Stimulated activated naive CD8-positive, alpha-beta T cell treated with anti-CD3 and anti-CD28 coated beads, Interleukin-15, Interleukin-2, amounts not matched to agents 100 ng/mL and 50 ng/mL, for 24 hours (primary cell): Measurements from ENCODE around the gene ANKRD39.
"Not testable (repeated sequence)": the region's sequence is repeated elsewhere in the genome, so short reads cannot be mapped to it uniquely, and the experiment has no call there.

Experiments used
- H3K27ac Mint-ChIP-seq: one replicate; pipeline ENCODE4 v1.8.0; 2021; ENCODE audit warnings: mild to moderate bottlenecking, mixed read lengths
- H3K27me3 Mint-ChIP-seq: one replicate; pipeline ENCODE4 v1.8.0; 2021; ENCODE audit warnings: mixed read lengths
- H3K36me3 Mint-ChIP-seq: one replicate; pipeline ENCODE4 v1.8.0; 2021; ENCODE audit warnings: low read depth, mixed read lengths
- H3K4me1 Mint-ChIP-seq: one replicate; pipeline ENCODE4 v1.8.0; 2021; ENCODE audit warnings: low read depth, mixed read lengths
- H3K4me3 Mint-ChIP-seq: one replicate; pipeline ENCODE4 v1.8.0; 2021; ENCODE audit warnings: mild to moderate bottlenecking, mixed read lengths
- H3K9me3 Mint-ChIP-seq: one replicate; pipeline ENCODE4 v1.8.0; 2021; ENCODE audit warnings: mixed read lengths

ANKRD39 gene

DNA sequence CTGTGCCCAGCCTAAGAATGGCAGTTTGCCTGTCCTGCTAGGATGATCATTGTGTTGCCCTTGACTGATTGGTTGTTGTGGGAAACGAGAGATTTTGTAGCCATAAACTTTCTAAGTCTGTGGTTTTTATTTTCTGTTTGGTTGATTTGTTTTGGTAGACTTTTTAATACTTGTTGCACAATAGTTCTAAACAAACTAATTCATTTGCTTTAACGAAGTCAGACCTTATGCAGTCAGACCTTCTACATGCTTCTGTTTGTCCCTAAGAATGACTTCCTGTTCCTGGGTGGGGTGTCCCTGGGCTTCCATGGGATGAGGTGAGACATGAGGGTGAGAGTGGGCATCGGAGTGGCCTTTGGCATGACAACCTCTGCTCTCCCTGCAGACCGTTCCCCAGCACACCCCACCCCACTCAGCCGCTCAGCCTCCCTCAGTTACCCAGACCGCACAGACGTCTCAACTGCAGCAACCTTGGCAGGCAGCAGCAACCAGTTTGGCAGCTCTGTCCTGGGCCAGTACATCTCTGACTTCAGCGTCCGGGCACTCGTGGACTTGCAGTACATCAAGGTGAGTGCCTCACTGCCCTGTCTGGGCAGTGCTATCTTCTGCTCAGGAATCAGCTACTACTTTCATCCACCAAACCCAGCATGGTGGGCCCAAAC lies 49.5 kb downstream of the ANKRD39 start:
- no peak overlapping the region for H3K27ac Mint-ChIP-seq
- no peak overlapping the region for H3K4me3 Mint-ChIP-seq

DNA sequence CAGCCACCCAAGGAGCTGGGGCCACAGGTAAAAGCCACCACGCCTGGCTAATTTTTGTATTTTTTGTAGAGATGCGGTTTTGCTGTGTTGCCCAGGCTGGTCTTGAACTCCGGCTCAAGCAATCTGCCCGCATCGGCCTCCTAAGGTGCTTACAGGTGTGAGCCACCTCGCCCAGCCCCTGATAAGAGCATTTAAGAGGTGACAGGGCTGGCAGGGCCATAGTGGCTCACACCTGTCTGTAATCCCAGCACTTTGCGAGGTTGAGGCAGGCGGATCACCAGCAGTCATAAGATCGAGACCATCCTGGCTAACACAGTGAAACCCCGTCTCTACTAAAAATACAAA lies 50.7 kb downstream of the ANKRD39 start:
- Mint-ChIP-seq H3K27ac (no peak overlapping the region), H3K27me3 (no peaks in the 10 kb centered on the region), H3K9me3 (no peaks in the 10 kb centered on the region), H3K36me3 (peaks cover 4% of the 10 kb centered on the region), H3K4me1 (peaks cover 9% of the 10 kb centered on the region), H3K4me3 (no peak overlapping the region)

More for the DNA sequence above, 49.5 kb downstream of the ANKRD39 start:
- Mint-ChIP-seq H3K4me1 (peaks cover 9% of the 10 kb centered on the region), H3K27me3 (no peaks in the 10 kb centered on the region), H3K9me3 (no peaks in the 10 kb centered on the region), H3K36me3 (peaks cover 4% of the 10 kb centered on the region)

DNA sequence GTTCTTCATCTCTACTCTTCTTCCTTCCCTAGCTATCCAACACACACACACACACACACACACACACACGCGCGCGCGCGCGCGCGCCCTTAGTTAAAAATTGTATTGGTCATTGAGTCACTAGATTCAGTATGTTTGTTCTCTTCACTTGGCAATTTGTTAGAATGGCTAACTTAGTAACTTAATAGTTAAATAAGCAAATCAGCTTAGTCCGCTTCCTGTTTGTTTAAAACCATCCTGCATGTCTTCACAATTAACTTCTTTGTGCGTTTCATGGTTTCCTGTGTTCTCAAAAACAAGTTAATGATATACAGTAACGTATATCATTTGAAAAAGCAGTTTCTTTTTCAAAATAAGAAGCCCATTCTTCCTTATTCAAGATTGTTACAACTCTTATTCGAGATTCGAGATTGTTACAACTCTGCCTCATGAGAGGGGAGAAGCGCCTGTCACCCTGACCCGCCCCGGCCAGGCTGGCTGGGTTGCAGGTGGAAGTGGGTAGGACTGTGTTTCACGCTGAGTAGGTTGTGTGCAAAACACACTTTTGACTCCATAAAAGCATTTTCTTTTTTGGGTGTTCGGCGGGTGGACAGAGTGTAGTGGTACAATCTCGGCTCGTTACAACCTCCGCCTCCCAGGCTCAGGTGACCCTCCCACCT lies 51.2 kb downstream of the ANKRD39 start:
- Mint-ChIP-seq H3K27me3 (no peaks in the 10 kb centered on the region), H3K27ac (peak overlapping the region; percentile 72), H3K36me3 (peaks cover 4% of the 10 kb centered on the region), H3K9me3 (no peaks in the 10 kb centered on the region), H3K4me3 (no peak overlapping the region), H3K4me1 (peaks cover 9% of the 10 kb centered on the region)

DNA sequence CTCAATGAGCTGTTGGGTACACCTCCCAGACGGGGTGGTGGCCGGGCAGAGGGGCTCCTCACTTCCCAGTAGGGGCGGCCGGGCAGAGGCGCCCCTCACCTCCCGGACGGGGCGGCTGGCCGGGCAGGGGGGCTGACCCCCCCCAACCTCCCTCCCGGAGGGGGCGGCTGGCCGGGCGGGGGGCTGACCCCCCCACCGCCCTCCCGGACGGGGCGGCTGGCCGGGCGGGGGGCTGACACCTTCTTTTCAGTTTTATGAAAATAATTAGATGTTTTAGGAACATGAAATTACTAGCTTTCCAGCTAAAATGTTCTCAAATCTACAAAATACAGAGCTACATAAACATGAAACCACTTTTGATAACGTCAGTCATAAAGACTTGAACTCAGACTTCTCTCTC lies 51.9 kb downstream of the ANKRD39 start:
- not testable (repeated sequence) for H3K9me3 Mint-ChIP-seq, H3K36me3 Mint-ChIP-seq, H3K4me3 Mint-ChIP-seq, H3K27me3 Mint-ChIP-seq, H3K27ac Mint-ChIP-seq, H3K4me1 Mint-ChIP-seq

DNA sequence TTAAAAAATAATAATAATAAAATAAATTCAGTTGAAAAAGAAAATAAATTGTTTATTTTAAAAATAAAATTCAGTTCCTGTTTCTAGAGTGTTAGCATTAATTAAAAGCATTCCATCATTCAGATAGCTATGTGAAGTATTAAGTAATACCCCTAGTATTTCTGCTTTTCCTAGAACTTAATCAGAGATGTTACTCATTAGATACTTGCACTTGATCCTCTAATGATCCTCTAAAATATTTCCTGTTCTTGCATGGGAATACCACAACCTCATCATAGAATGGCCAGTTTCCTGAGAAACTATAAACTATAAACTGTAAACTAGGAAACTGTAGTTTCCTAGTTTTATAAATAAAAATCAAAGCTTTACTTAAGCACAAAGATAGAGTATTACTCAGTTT lies 52.8 kb downstream of the ANKRD39 start:
- H3K4me3 Mint-ChIP-seq = no peak overlapping the region
- peaks cover 4% of the 10 kb centered on the region for H3K36me3 Mint-ChIP-seq
- H3K27me3 Mint-ChIP-seq = no peaks in the 10 kb centered on the region
- peaks cover 9% of the 10 kb centered on the region for H3K4me1 Mint-ChIP-seq
- no peak overlapping the region for H3K27ac Mint-ChIP-seq
- no peaks in the 10 kb centered on the region for H3K9me3 Mint-ChIP-seq

DNA sequence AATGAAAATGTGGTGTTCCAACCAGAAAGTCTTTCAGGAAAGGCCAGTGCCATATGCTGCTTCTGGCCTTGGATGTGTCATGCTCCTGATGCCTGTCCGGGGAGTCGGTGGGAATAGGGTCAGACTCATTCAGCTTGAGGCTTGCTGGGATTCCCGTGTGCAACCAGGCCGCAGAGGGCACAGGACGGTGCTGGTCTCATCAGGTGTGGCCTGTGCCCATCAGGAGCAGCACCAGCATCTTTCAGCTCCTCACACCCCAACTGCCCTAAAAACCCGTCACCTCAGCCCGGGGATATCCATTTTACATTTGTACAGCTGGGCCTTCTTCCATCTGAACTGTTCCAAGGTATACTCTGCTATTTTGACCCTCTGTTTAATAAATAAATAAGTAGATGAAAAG lies 55.1 kb downstream of the ANKRD39 start:
- Mint-ChIP-seq H3K4me3 (no peak overlapping the region), H3K9me3 (no peaks in the 10 kb centered on the region), H3K27me3 (no peaks in the 10 kb centered on the region), H3K4me1 (peaks cover 9% of the 10 kb centered on the region), H3K27ac (no peak overlapping the region), H3K36me3 (peaks cover 12% of the 10 kb centered on the region)

DNA sequence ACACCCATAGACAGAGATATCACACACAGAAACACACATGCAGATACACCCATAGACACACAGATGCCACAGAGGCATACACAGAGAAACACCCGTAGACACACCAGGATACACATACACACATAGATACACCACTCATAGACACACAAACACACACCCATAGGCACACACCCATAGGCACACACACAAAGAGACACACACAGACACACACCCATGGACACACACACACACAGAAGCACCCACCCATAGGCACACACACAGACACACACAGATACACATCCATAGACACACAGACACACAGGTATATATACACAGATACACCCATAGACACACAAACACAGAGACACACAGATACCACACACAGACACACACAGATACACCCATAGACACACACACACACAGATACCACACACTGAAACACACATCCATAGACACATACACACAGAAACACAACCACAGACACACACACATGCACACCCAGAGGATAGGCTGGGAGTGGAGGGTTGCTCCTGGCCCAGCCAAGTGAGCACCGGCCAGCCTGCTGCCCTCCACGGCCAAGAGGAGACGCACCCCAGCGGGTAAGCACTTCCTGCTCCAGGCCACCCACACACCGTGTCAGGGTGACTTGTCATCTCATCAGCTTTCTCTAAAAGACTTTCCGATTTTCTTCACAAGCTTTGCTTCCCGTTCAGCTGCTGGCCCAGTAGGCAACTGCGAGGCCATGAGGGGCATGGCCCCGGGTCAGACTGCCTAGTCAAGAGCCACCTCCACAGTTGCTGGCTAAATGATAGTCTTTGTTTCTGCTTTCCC lies 55.8 kb downstream of the ANKRD39 start:
- Mint-ChIP-seq H3K36me3 (peaks cover 12% of the 10 kb centered on the region), H3K27me3 (no peaks in the 10 kb centered on the region), H3K9me3 (no peaks in the 10 kb centered on the region), H3K4me3 (no peak overlapping the region), H3K4me1 (peaks cover 9% of the 10 kb centered on the region), H3K27ac (no peak overlapping the region)

- H3K27ac Mint-ChIP-seq = no peak overlapping the region
- H3K4me1 Mint-ChIP-seq = peaks cover 1% of the 10 kb centered on the region
- H3K9me3 Mint-ChIP-seq = no peaks in the 10 kb centered on the region
- no peak overlapping the region for H3K4me3 Mint-ChIP-seq
- H3K36me3 Mint-ChIP-seq = peaks cover 12% of the 10 kb centered on the region
- H3K27me3 Mint-ChIP-seq = no peaks in the 10 kb centered on the region
Measured at GRCh38 chr2:96801005-96801785, 56.6 kb downstream of the ANKRD39 start.

DNA sequence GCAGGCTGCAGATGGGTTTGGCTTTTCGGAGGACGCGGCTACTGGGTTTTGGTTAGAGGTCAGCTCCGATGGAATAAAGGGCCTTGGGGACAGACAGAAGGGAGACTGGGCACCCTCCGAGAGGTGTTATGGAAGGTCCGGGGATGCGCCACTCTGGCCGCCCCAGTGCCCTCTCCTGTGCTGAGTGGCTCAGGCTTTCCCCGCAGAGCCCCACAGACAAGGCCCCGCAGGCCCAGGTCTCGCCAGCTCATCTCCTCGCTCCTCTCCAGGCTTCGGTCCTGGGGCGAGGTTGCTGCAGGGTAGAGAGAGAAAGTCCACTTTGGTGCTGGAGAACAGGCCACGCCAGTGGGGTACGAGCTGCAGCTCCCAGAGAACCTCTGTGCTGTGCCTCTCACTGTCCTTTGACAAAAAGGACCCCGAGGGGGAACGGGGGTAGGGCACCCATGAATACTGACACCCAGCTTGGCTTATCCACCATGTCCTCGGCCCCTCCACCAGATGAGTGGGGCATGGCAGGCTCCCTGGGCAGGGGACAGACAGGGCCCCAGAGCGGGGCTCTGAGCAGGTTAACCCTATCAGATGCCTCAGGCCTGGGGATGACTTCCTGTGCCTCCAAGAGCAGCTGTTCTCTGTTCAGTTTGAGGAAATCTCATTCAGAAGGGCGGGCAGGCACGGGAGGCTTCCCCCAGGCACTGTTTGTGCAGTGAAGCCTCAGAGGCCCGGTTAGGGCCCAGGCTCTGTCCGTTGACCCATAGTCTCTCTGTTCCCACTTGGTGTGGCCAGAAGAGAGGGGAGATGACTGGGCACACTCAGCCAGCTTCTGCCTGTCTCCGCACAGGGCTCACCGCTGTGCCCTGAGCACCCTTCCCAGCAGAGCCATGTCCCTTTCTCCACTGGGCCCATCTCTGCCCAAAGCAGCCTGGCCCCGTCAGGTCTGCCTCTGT lies 57.5 kb downstream of the ANKRD39 start:
- Mint-ChIP-seq H3K4me1 (no peaks in the 10 kb centered on the region), H3K27me3 (no peaks in the 10 kb centered on the region), H3K9me3 (no peaks in the 10 kb centered on the region), H3K36me3 (peaks cover 12% of the 10 kb centered on the region), H3K27ac (no peak overlapping the region), H3K4me3 (no peak overlapping the region)

GRCh38 chr2:96799623-96799935 lies 58.2 kb downstream of the ANKRD39 start:
- H3K9me3 Mint-ChIP-seq = no peaks in the 10 kb centered on the region
- no peaks in the 10 kb centered on the region for H3K4me1 Mint-ChIP-seq
- no peak overlapping the region for H3K4me3 Mint-ChIP-seq
- H3K27ac Mint-ChIP-seq = no peak overlapping the region
- peaks cover 12% of the 10 kb centered on the region for H3K36me3 Mint-ChIP-seq
- no peaks in the 10 kb centered on the region for H3K27me3 Mint-ChIP-seq

DNA sequence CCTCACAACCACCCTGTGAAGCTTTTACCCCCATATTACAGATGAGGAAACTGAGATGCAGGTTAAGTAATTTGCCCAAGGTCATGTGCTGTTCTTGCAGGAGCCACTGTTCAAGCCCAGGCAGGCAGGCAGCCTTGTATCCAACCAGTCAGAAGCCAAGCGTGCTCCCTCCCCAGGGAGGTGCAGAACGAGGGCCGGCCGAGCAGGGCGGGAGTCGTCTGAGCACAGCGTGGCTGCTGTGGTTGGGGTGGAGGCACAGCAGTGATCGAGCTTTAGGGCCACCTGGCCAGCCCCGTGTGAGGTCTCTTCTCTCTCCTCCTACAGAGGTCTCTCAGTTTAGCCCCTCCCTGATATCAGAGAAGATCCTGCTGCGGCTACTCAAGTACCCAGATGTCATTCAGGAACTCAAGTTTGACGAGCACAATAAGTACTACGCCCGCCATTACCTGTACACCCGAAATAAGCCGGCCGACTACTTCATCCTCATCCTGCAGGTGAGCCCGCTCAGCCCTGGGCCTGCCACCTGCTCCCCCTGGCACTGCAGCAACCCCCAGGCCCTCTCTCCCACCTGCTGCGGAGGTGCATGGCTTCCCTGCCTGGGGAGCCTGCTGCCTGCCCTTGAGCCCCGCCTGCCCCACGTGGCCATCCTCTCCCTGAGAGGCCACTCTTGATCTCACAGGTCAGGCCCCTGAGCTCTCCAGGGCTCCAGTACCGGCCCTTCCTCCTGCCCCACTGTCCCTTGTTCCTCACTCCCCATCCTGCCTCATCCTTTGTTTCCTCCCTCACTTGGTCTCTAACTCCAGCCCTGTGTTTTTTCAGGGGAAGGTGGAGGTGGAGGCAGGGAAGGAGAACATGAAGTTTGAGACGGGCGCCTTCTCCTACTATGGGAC lies 58.8 kb downstream of the ANKRD39 start:
- Mint-ChIP-seq H3K27me3 (no peaks in the 10 kb centered on the region), H3K9me3 (no peaks in the 10 kb centered on the region), H3K27ac (no peak overlapping the region), H3K4me3 (no peak overlapping the region), H3K4me1 (no peaks in the 10 kb centered on the region), H3K36me3 (peaks cover 12% of the 10 kb centered on the region)
